NCI-H1105 treated with DMSO at 0.1 percent for 48 hours (cell line): Measurements from ENCODE around the gene RHO.

Experiments used
- DNase-seq: peaks from one replicate; lab custom pipeline; 2025; lab: John Stamatoyannopoulos, UW

The RHO gene

DNA sequence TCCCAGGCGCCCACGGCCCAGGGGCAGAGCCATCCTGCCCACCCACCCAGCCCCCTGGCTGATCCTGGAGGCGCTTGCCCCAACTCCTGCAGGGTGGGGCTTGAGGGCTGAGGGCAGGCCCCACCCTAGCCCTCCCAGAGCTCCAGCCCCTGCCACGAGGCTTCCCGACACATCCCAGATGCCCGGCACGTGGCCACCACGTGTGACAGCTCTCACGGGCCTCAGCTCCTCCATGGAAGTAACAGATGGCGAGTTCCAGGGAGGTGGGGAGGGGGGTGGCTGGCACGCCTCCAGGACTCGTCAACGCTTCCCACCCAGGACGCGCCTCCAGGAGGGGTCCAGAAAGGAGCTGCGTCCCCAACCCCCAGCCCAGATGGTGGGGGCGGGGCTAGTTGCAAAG, 48.9 kb downstream of the RHO start:
- DNase-seq: no peak

DNA sequence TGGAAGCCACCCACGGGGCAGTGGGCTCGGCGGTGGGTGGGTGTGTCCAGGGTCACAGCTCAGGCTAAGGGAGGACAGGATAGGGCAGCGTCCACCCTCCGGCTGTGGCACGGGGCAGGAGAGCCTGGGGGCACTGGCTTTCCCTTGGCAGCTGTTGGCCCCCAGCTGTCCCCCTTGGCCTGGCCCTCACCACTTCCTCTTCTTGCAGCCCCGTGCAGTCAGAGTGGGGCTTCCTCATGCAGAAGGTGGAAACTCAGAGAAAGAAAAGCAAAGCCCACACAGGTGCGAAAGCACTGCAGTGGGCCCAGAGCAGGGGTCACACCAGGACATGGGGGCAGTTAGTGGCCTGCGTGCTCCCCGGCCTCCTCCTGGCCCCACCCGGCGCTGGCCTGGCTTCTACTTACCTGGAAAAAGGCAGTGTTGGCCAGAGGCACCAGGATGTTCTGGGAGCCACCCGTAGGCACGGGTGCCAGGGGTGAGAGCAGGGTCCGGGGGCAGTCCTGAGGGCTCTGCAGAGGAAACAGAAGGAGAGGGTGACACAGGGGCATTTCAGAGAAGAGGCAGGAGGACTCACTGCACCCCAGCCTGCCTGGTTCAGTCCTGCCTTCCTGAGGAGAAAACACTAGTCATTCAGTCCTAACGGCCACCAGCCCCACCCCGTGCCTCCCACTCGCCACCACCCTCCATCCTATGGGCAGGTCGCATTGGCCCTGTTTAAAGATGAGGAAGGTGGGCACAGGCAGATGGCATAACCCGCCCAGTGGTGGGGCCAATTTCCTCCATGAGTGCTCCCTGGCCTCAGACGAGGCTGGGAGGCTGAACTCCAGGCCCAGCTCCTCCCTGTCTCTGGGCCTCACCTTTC, 49.7 kb downstream of the RHO start:
- DNase-seq: no peak

DNA sequence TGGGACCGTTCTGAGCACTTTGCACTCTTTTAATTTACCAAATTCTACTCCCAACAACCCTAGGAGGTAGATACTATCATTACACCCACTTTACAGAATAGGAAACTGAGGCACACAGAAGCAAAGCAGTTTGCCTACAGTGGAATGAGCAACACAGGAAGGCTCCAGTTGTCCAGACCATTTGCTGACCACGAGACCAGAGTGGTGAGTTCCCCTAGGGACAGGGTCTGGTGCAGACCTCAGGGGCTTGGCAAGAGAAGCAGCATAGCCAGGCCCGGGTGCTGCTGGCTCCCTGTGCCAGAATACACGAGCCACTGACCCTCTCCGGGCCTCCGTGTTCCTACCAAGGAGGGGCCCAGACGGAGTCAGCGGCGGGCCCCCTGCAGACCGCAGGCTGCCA, 51.6 kb downstream of the RHO start:
- no peak for DNase-seq

DNA sequence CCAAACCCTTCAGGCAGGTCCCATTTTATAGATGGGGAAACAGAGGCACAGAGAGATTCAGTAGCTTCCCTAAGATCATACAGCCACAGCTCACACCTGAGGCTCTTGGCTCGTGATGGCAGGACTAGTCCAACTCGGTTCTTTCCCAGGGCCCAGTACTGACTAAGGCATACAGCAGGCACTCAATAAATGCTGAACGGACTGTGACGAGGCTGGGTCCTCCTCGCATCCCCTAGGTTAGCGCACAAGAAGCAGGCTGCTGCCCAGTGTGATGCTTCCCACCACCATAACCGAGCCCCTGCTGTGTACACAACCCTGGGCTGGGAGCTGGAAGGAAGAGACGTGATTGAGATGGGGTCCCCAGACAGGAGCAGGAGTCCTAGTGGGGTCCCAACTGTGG, 53.2 kb downstream of the RHO start:
- DNase-seq: no peak

DNA sequence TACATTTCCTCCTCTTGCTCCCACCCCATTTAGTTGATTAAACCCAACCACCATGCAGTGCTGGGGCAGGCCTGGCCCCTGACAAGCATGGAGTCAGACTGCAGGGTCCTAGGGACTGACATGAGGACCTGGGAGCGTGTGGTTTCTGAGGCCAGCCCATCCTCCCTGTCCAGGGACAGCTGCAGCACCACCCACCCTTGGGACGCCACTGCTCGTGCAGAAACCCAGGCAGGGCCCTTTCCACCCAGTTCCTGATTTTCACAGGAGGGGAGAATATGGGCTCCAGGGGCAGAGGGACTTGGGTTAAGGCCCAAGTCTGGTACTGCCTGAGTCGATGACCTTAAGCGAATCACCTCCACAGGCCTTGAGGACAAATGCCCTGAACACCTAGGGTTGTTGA, 54.4 kb downstream of the RHO start:
- DNase-seq: no peak

DNA sequence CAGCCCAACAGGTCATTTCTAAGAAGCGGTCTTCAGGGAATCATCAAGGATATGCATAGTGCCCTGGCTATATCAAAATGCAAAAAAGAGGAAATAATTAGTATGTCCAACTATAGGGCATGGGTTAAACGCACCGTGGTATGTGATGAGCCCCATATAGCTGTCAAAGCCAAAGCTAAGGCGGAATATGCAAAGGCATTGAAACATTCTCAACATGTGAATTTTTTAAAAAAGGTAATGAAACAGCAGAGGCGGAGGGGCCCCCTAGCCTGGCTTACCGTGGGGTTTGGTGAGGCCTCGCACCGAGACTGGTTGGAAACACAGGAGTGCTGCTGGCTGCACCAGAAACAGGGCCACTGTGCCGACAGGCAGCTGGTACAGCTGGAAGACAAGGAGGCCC, 54.9 kb downstream of the RHO start:
- no peak for DNase-seq

DNA sequence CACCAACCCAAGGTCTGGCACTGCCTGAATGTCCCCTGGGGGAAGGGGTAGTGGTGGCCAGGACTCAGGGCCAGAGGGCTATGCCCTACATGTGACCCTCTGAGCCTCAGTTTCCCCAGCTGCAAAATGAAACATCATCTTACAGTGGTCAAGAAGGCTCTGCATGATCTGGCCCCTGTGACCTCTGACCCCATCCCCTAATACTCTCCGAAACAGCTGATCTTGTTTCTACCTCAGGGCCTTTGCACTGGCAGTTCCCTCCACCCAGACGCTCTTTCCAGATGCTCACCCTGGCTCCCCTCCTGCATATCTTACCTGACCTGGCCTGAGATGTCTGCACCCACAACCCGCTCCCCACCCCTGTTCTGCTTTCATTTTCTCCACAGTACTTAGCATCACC, 56.2 kb downstream of the RHO start:
- DNase-seq: no peak
